GM12878 (cell line): ENCODE data around the gene FERMT3. TPM values are rescaled to one million over a fixed set of nuclear protein-coding genes. Genes with fewer than 3 reads are reported as not detected.

Experiments used
- BACH1 ChIP-seq: fragments of 450-650 bp; IDR thresholded peaks from 2 replicates; pipeline ENCODE4 v1.6.1; 2017; ENCODE audit warnings: mild to moderate bottlenecking, borderline replicate concordance
- CBX3 ChIP-seq: fragments of 200-600 bp; sonication (generic); IDR thresholded peaks from 2 replicates; pipeline ENCODE4 v1.6.1; 2016; ENCODE audit warnings: low read depth, borderline replicate concordance
- CHD4 ChIP-seq: fragments of 200-600 bp; sonication (generic); IDR thresholded peaks from 2 replicates; pipeline ENCODE4 v1.6.1; 2016; ENCODE audit warnings: mild to moderate bottlenecking
- EP300 ChIP-seq, 2 experiments: fragments of 150-350 bp in 1 of 2; IDR thresholded peaks; 2 replicates each; pipeline ENCODE4 v1.6.1; 2011 to 2012; ENCODE audit warnings: low read depth in 2 of 2, low read length in 2 of 2, borderline replicate concordance in 1 of 2, improper control_type of control experiment in 1 of 2, inconsistent platforms in 1 of 2; ENCODE audit not compliant: control insufficient read depth in 1 of 2
- HCFC1 ChIP-seq: fragments of 150-350 bp; IDR thresholded peaks from 2 replicates; pipeline ENCODE4 v1.6.1; 2014; ENCODE audit warnings: low read length
- KDM1A ChIP-seq: fragments of 200-600 bp; sonication (generic); IDR thresholded peaks from 2 replicates; pipeline ENCODE4 v1.6.1; 2016; ENCODE audit warnings: borderline replicate concordance
- KLF5 ChIP-seq: fragments of 450-650 bp; IDR thresholded peaks from 2 replicates; pipeline ENCODE4 v1.6.1; 2014; ENCODE audit warnings: mild to moderate bottlenecking; ENCODE audit not compliant: partially characterized antibody
- MXI1 ChIP-seq: fragments of 150-350 bp; IDR thresholded peaks from 2 replicates; pipeline ENCODE4 v1.6.1; 2011; ENCODE audit warnings: low read depth, mild to moderate bottlenecking, inconsistent platforms, low read length, improper control_type of control experiment
- NR2C1 ChIP-seq: fragments of 450-650 bp; IDR thresholded peaks from 2 replicates; pipeline ENCODE4 v1.6.1; 2017; ENCODE audit warnings: antibody characterized with exemption, mild to moderate bottlenecking, moderate library complexity
- RFX5 ChIP-seq: IDR thresholded peaks from 2 replicates; pipeline ENCODE4 v1.6.1; 2011; ENCODE audit warnings: low read depth, low read length, improper control_type of control experiment
- RUNX3 ChIP-seq: IDR thresholded peaks from 2 replicates; pipeline ENCODE4 v1.6.1; 2012; ENCODE audit warnings: low read length, inconsistent platforms
- SMARCA5 ChIP-seq: fragments of 450-650 bp; IDR thresholded peaks from 2 replicates; pipeline ENCODE4 v1.6.1; 2017; ENCODE audit warnings: mild to moderate bottlenecking
- SP1 ChIP-seq: IDR thresholded peaks from one replicate; pipeline ENCODE4 v1.6.1; 2011; ENCODE audit warnings: low read depth, low read length
- SREBF1 ChIP-seq: IDR thresholded peaks from 2 replicates; pipeline ENCODE4 v1.6.1; 2012; ENCODE audit warnings: mild to moderate bottlenecking, low read length
- SUPT20H ChIP-seq: IDR thresholded peaks from 2 replicates; pipeline ENCODE4 v1.6.1; 2011; ENCODE audit warnings: low read depth, mild to moderate bottlenecking, low read length, moderate library complexity, borderline replicate concordance; ENCODE audit not compliant: control insufficient read depth
- SUZ12 ChIP-seq: fragments of 200-600 bp; sonication (generic); IDR thresholded peaks from one replicate; pipeline ENCODE4 v1.6.1; 2018; ENCODE audit warnings: antibody characterized with exemption, mild to moderate bottlenecking; ENCODE audit not compliant: unreplicated experiment
- YY1 ChIP-seq: IDR thresholded peaks from 2 replicates; pipeline ENCODE4 v1.6.1; 2011; ENCODE audit warnings: low read depth, mild to moderate bottlenecking, low read length
- polyA plus RNA-seq, 11 experiments: library from polyadenylated mRNA; depleted of rRNA in 4 of 11; unstranded in 6 of 11; stranded (reverse) in 5 of 11; fragments of >200 nt; fragmentation: Nextera tagmentation in 4 of 11; fragmentation: Illumina TruSeq in 1 of 11; extraction: Ambion mirVana in 4 of 11; extraction: Trizol in 1 of 11; gene quantifications; 1 replicate in 1 of 11; 2 replicates in 10 of 11; pipeline versions ENCODE4 v1.2.1 to v1.2.3, GENCODE V29; 2011 to 2016; ENCODE audit warnings: inconsistent platforms in 2 of 11, missing spikeins in 2 of 11, low read depth in 1 of 11
- total RNA-seq, 4 experiments: library from RNA; depleted of rRNA in 3 of 4; stranded (reverse); fragments of >200 nt in 3 of 4; fragmentation: Illumina TruSeq in 1 of 4; extraction: Trizol in 1 of 4; gene quantifications; 2 replicates each; pipeline versions ENCODE4 v1.2.1 to v1.2.3, GENCODE V29; 2013 to 2021
- TF ChIP-seq, protein P1 (sequence below): fragments of 450-650 bp; IDR thresholded peaks from 2 replicates; pipeline ENCODE4 v1.6.1; 2017; ENCODE audit warnings: mild to moderate bottlenecking, moderate library complexity
- TF ChIP-seq, protein P2 (sequence below): fragments of 450-650 bp; IDR thresholded peaks from 2 replicates; pipeline ENCODE4 v1.6.1; 2018; ENCODE audit warnings: mild to moderate bottlenecking, low read depth, moderate library complexity; ENCODE audit not compliant: partially characterized antibody
- TF ChIP-seq, protein P3 (sequence below): IDR thresholded peaks from 2 replicates; pipeline ENCODE4 v1.6.1; 2012; ENCODE audit warnings: low read depth, low read length, improper control_type of control experiment
- TF ChIP-seq, protein P4 (sequence below): fragments of 450-650 bp; IDR thresholded peaks from 2 replicates; pipeline ENCODE4 v1.6.1; 2018; ENCODE audit warnings: borderline replicate concordance, mild to moderate bottlenecking; ENCODE audit not compliant: partially characterized antibody

Gene FERMT3
- total and polyA plus RNA-seq, 10 of the 15 experiments (the other 5 are each of a cell fraction or from before 2014, with no cell fraction given): 2.0 to 211 (median 114) TPM

DNA sequence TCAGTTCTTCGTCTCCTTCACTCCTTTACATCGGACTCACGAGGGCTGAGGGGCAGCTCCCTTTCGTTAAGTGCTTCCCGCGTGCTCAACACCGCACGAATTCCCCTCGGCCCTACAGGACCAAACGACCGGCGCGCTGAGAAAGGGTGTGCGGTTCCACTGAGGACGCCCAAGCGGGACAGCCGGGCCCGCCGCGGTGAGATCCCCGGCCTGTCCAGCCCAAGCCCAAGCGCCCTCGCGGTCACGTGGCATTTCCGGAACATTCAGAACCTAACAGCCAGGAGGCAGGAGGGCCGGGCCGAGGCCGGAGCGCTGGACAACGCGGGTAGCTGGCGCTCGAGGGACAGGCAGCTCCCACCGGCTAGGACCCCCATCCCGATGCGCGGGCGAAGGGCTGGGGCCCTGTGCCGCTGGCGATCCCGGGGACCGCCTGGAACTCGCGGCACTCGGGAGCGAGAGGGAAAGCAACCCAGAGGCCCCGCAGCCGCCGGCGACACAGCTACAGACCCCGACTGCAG is 21.3 kb upstream of the FERMT3 start (continued):
- TF ChIP-seq SREBF1: no peak
- TF ChIP-seq SUPT20H: no peak
- no peak for TF ChIP-seq RFX5
- peak; percentile 65; the same call in 1 of the 2 replicates for TF ChIP-seq YY1
- TF ChIP-seq SMARCA5: peak; percentile 69
- no peak for TF ChIP-seq MXI1
- TF ChIP-seq, protein P1, sequence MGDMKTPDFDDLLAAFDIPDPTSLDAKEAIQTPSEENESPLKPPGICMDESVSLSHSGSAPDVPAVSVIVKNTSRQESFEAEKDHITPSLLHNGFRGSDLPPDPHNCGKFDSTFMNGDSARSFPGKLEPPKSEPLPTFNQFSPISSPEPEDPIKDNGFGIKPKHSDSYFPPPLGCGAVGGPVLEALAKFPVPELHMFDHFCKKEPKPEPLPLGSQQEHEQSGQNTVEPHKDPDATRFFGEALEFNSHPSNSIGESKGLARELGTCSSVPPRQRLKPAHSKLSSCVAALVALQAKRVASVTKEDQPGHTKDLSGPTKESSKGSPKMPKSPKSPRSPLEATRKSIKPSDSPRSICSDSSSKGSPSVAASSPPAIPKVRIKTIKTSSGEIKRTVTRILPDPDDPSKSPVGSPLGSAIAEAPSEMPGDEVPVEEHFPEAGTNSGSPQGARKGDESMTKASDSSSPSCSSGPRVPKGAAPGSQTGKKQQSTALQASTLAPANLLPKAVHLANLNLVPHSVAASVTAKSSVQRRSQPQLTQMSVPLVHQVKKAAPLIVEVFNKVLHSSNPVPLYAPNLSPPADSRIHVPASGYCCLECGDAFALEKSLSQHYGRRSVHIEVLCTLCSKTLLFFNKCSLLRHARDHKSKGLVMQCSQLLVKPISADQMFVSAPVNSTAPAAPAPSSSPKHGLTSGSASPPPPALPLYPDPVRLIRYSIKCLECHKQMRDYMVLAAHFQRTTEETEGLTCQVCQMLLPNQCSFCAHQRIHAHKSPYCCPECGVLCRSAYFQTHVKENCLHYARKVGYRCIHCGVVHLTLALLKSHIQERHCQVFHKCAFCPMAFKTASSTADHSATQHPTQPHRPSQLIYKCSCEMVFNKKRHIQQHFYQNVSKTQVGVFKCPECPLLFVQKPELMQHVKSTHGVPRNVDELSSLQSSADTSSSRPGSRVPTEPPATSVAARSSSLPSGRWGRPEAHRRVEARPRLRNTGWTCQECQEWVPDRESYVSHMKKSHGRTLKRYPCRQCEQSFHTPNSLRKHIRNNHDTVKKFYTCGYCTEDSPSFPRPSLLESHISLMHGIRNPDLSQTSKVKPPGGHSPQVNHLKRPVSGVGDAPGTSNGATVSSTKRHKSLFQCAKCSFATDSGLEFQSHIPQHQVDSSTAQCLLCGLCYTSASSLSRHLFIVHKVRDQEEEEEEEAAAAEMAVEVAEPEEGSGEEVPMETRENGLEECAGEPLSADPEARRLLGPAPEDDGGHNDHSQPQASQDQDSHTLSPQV: no peak
- no peak for TF ChIP-seq KLF5
- no peak for TF ChIP-seq EP300 (IDR thresholded peaks at IDR 0.05; ENCODE audit: borderline replicate concordance in 1 of 2, control insufficient read depth in 1 of 2, low read depth in 2 of 2, low read length in 2 of 2)
- TF ChIP-seq, protein P2, sequence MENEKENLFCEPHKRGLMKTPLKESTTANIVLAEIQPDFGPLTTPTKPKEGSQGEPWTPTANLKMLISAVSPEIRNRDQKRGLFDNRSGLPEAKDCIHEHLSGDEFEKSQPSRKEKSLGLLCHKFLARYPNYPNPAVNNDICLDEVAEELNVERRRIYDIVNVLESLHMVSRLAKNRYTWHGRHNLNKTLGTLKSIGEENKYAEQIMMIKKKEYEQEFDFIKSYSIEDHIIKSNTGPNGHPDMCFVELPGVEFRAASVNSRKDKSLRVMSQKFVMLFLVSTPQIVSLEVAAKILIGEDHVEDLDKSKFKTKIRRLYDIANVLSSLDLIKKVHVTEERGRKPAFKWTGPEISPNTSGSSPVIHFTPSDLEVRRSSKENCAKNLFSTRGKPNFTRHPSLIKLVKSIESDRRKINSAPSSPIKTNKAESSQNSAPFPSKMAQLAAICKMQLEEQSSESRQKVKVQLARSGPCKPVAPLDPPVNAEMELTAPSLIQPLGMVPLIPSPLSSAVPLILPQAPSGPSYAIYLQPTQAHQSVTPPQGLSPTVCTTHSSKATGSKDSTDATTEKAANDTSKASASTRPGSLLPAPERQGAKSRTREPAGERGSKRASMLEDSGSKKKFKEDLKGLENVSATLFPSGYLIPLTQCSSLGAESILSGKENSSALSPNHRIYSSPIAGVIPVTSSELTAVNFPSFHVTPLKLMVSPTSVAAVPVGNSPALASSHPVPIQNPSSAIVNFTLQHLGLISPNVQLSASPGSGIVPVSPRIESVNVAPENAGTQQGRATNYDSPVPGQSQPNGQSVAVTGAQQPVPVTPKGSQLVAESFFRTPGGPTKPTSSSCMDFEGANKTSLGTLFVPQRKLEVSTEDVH: no peak
- no peak for TF ChIP-seq CBX3
- TF ChIP-seq SUZ12: no peak
- no peak for TF ChIP-seq KDM1A
- TF ChIP-seq NR2C1: no peak
- TF ChIP-seq BACH1: peak; percentile 91
- TF ChIP-seq HCFC1: 0 out of 2 replicates have a peak, but pooled peaks have one; percentile 8
- TF ChIP-seq CHD4: no peak
- TF ChIP-seq RUNX3: peak; percentile 45; the same call in 1 of the 2 replicates
- TF ChIP-seq SP1: no peak
- TF ChIP-seq, protein P3, sequence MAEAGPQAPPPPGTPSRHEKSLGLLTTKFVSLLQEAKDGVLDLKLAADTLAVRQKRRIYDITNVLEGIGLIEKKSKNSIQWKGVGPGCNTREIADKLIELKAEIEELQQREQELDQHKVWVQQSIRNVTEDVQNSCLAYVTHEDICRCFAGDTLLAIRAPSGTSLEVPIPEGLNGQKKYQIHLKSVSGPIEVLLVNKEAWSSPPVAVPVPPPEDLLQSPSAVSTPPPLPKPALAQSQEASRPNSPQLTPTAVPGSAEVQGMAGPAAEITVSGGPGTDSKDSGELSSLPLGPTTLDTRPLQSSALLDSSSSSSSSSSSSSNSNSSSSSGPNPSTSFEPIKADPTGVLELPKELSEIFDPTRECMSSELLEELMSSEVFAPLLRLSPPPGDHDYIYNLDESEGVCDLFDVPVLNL: no peak
- TF ChIP-seq, protein P4, sequence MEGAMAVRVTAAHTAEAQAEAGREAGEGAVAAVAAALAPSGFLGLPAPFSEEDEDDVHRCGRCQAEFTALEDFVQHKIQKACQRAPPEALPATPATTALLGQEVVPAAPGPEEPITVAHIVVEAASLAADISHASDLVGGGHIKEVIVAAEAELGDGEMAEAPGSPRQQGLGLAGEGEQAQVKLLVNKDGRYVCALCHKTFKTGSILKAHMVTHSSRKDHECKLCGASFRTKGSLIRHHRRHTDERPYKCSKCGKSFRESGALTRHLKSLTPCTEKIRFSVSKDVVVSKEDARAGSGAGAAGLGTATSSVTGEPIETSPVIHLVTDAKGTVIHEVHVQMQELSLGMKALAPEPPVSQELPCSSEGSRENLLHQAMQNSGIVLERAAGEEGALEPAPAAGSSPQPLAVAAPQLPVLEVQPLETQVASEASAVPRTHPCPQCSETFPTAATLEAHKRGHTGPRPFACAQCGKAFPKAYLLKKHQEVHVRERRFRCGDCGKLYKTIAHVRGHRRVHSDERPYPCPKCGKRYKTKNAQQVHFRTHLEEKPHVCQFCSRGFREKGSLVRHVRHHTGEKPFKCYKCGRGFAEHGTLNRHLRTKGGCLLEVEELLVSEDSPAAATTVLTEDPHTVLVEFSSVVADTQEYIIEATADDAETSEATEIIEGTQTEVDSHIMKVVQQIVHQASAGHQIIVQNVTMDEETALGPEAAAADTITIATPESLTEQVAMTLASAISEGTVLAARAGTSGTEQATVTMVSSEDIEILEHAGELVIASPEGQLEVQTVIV: no peak
